KMS-11 (cell line): ENCODE data around the gene SRXN1.

ENCODE experiments used
- H2AFZ ChIP-seq: fragments of 200-600 bp; sonication (generic); 2 replicates; pipeline ENCODE4 v1.6.1; 2016; ENCODE audit warnings: antibody characterized with exemption, mixed run types, low read depth
- H3K27ac ChIP-seq: fragments of 200-600 bp; sonication (generic); 2 replicates; pipeline ENCODE4 v1.6.1; 2016; ENCODE audit warnings: mild to moderate bottlenecking, mixed run types
- H3K27me3 ChIP-seq: fragments of 200-600 bp; sonication (generic); 2 replicates; pipeline ENCODE4 v1.6.1; 2017; ENCODE audit warnings: mild to moderate bottlenecking, low read depth, mixed run types, moderate library complexity; ENCODE audit not compliant: insufficient read depth
- H3K36me3 ChIP-seq: fragments of 200-600 bp; sonication (generic); 2 replicates; pipeline ENCODE4 v1.6.1; 2017; ENCODE audit warnings: mild to moderate bottlenecking, mixed run types; ENCODE audit not compliant: insufficient read depth
- H3K4me1 ChIP-seq: fragments of 200-600 bp; sonication (generic); 2 replicates; pipeline ENCODE4 v1.6.1; 2016; ENCODE audit warnings: mild to moderate bottlenecking, low read depth, mixed run types; ENCODE audit not compliant: poor library complexity, severe bottlenecking
- H3K4me2 ChIP-seq: fragments of 200-600 bp; sonication (generic); 2 replicates; pipeline ENCODE4 v1.7.0; 2016; ENCODE audit warnings: mild to moderate bottlenecking, mixed run types
- H3K4me3 ChIP-seq: fragments of 200-600 bp; sonication (generic); IDR thresholded peaks from 2 replicates; pipeline ENCODE4 v1.6.1; 2017; ENCODE audit warnings: low read depth, low read length, mixed read lengths; ENCODE audit not compliant: insufficient read depth
- H3K79me2 ChIP-seq: fragments of 200-600 bp; sonication (generic); 2 replicates; pipeline ENCODE4 v1.6.1; 2016; ENCODE audit warnings: low read depth, mixed run types; ENCODE audit not compliant: insufficient read depth
- H3K9ac ChIP-seq: fragments of 200-600 bp; sonication (generic); 2 replicates; pipeline ENCODE4 v1.6.1; 2016; ENCODE audit warnings: mild to moderate bottlenecking, mixed run types
- H4K20me1 ChIP-seq: fragments of 200-600 bp; sonication (generic); 2 replicates; pipeline ENCODE4 v1.6.1; 2016; ENCODE audit warnings: mild to moderate bottlenecking, mixed run types; ENCODE audit not compliant: insufficient read depth
- TF ChIP-seq, protein P1 (sequence below): fragments of 200-600 bp; sonication (generic); conservative IDR thresholded peaks from 2 replicates; pipeline ENCODE4 v1.6.1; 2017; ENCODE audit warnings: low read depth, mild to moderate bottlenecking, antibody characterized with exemption, low read length, moderate library complexity, mixed read lengths

SRXN1 gene

GRCh38 chr20:621125-621756 lies 31.8 kb downstream of the SRXN1 start:
- Histone ChIP-seq H3K4me3 (no peak overlapping the region), H3K27ac (no peak overlapping the region), H3K27me3 (no peaks in the 10 kb centered on the region), H3K9ac (no peak overlapping the region), H3K79me2 (no peaks in the 10 kb centered on the region), H3K4me1 (no peaks in the 10 kb centered on the region), H4K20me1 (no peaks in the 10 kb centered on the region), H2AFZ (no peak overlapping the region), H3K4me2 (no peak overlapping the region), H3K36me3 (no peaks in the 10 kb centered on the region)
- TF ChIP-seq, protein P1, sequence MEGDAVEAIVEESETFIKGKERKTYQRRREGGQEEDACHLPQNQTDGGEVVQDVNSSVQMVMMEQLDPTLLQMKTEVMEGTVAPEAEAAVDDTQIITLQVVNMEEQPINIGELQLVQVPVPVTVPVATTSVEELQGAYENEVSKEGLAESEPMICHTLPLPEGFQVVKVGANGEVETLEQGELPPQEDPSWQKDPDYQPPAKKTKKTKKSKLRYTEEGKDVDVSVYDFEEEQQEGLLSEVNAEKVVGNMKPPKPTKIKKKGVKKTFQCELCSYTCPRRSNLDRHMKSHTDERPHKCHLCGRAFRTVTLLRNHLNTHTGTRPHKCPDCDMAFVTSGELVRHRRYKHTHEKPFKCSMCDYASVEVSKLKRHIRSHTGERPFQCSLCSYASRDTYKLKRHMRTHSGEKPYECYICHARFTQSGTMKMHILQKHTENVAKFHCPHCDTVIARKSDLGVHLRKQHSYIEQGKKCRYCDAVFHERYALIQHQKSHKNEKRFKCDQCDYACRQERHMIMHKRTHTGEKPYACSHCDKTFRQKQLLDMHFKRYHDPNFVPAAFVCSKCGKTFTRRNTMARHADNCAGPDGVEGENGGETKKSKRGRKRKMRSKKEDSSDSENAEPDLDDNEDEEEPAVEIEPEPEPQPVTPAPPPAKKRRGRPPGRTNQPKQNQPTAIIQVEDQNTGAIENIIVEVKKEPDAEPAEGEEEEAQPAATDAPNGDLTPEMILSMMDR = no peak

GRCh38 chr20:620246-620645 lies 32.8 kb downstream of the SRXN1 start:
- no peaks in the 10 kb centered on the region for H4K20me1 ChIP-seq
- H3K27ac ChIP-seq = no peak overlapping the region
- no peak overlapping the region for H3K4me3 ChIP-seq
- H3K4me1 ChIP-seq = no peaks in the 10 kb centered on the region
- TF ChIP-seq, protein P1 = no peak
- no peaks in the 10 kb centered on the region for H3K79me2 ChIP-seq
- H3K4me2 ChIP-seq = no peak overlapping the region
- H3K27me3 ChIP-seq = no peaks in the 10 kb centered on the region
- H2AFZ ChIP-seq = no peak overlapping the region
- no peaks in the 10 kb centered on the region for H3K36me3 ChIP-seq
- no peak overlapping the region for H3K9ac ChIP-seq

DNA sequence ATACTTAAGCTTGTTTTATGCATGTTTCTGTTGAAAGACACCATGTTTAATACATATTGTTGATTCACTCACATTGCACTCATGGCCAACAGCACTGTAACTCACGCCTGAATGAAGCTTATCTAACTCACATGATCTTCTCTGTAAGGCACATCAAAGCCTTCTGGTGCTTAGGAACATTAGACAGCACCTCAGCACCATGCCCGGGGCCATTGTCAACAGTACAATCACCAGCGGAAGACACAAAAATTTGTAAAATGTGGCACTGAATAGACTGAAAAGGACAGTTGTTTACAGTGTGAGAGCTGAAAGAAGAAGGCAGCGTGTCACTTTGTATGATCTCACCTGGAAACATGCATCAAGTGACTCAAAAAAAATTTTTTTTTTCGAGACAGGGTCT lies 34.0 kb downstream of the SRXN1 start:
- Histone ChIP-seq H3K4me2 (no peak overlapping the region), H3K4me1 (no peaks in the 10 kb centered on the region), H3K4me3 (no peak overlapping the region), H3K27ac (no peak overlapping the region), H3K9ac (no peak overlapping the region), H3K79me2 (no peaks in the 10 kb centered on the region), H3K27me3 (no peaks in the 10 kb centered on the region), H4K20me1 (no peaks in the 10 kb centered on the region), H3K36me3 (no peaks in the 10 kb centered on the region), H2AFZ (no peak overlapping the region)
- TF ChIP-seq, protein P1 = no peak

GRCh38 chr20:617934-618690 lies 34.9 kb downstream of the SRXN1 start:
- Histone ChIP-seq H3K27me3 (no peaks in the 10 kb centered on the region), H3K4me2 (no peak overlapping the region), H3K79me2 (no peaks in the 10 kb centered on the region), H3K27ac (no peak overlapping the region), H3K36me3 (no peaks in the 10 kb centered on the region), H3K4me3 (no peak overlapping the region), H4K20me1 (no peaks in the 10 kb centered on the region), H3K9ac (no peak overlapping the region), H2AFZ (no peak overlapping the region), H3K4me1 (no peaks in the 10 kb centered on the region)
- TF ChIP-seq, protein P1 = no peak
